CD14-positive monocyte (primary cell): ENCODE data around the gene BICD1. TPM values are rescaled to one million over a fixed set of nuclear protein-coding genes. Genes with fewer than 3 reads are reported as not detected.

Experiments used
- DNase-seq, 3 donors: peaks; one replicate each; pipeline ENCODE4 v3.0.0-alpha.2; 2011 to 2022
- H2AFZ ChIP-seq: 2 replicates; pipeline ENCODE4 v1.6.0; 2012; ENCODE audit warnings: mild to moderate bottlenecking, low read depth, low read length, inconsistent platforms; ENCODE audit not compliant: insufficient read depth, poor library complexity, severe bottlenecking
- H3K27ac ChIP-seq, 2 donors: 1 replicate in 1 of 2; 2 replicates in 1 of 2; pipeline ENCODE4 v1.5.1; 2012 to 2013; ENCODE audit warnings: low read length in 2 of 2, control low read depth in 1 of 2, inconsistent platforms in 1 of 2, low read depth in 1 of 2, mild to moderate bottlenecking in 1 of 2
- H3K27me3 ChIP-seq, 2 donors: one replicate each; pipeline versions ENCODE4 v1.6.0 to v1.6.1; 2011 to 2013; ENCODE audit warnings: low read length in 2 of 2; ENCODE audit not compliant: control insufficient read depth in 2 of 2, insufficient read depth in 2 of 2
- H3K36me3 ChIP-seq, 2 donors: replicated peaks in 1 of 2; 1 replicate in 1 of 2; 2 replicates in 1 of 2; pipeline versions ENCODE4 v1.5.1 to v1.6.1; 2012 to 2013; ENCODE audit warnings: low read length in 2 of 2, control low read depth in 1 of 2, inconsistent platforms in 1 of 2, mild to moderate bottlenecking in 1 of 2; ENCODE audit not compliant: insufficient read depth in 2 of 2, control insufficient read depth in 1 of 2
- H3K4me1 ChIP-seq, 2 donors: 1 replicate in 1 of 2; 2 replicates in 1 of 2; pipeline versions ENCODE4 v1.5.1 to v1.6.1; 2012 to 2013; ENCODE audit warnings: low read length in 2 of 2, control low read depth in 1 of 2, inconsistent platforms in 1 of 2, mild to moderate bottlenecking in 1 of 2, moderate library complexity in 1 of 2; ENCODE audit not compliant: insufficient read depth in 2 of 2, control insufficient read depth in 1 of 2
- H3K4me2 ChIP-seq: replicated peaks from 2 replicates; pipeline ENCODE3; 2012; ENCODE audit warnings: low read length, moderate library complexity, mild to moderate bottlenecking; ENCODE audit not compliant: poor library complexity, severe bottlenecking; ENCODE audit errors: extremely low read depth
- H3K4me3 ChIP-seq, 3 experiments: fragments of 200-600 bp in 1 of 3; sonication (generic) in 1 of 3; replicated peaks in 1 of 3; 1 replicate in 2 of 3; 2 replicates in 1 of 3; pipeline ENCODE4 v1.5.1; 2011 to 2013; ENCODE audit warnings: low read length in 3 of 3, mild to moderate bottlenecking in 3 of 3, control low read depth in 2 of 3, low read depth in 2 of 3, inconsistent platforms in 1 of 3, moderate library complexity in 1 of 3
- H3K79me2 ChIP-seq: 2 replicates; pipeline ENCODE4 v1.6.0; 2012; ENCODE audit warnings: mild to moderate bottlenecking, control low read depth, inconsistent platforms, low read length, moderate library complexity; ENCODE audit not compliant: insufficient read depth
- H3K9ac ChIP-seq: 2 replicates; pipeline ENCODE4 v1.6.0; 2017; ENCODE audit warnings: low read length, mild to moderate bottlenecking; ENCODE audit not compliant: insufficient read depth, poor library complexity, severe bottlenecking
- H3K9me3 ChIP-seq, 2 donors: replicated peaks in 1 of 2; 1 replicate in 1 of 2; 2 replicates in 1 of 2; pipeline versions ENCODE4 v1.5.1 to v1.6.1; 2012 to 2013; ENCODE audit warnings: low read length in 2 of 2, control low read depth in 1 of 2; ENCODE audit not compliant: control insufficient read depth in 1 of 2, insufficient read depth in 1 of 2
- H4K20me1 ChIP-seq: 2 replicates; pipeline ENCODE4 v1.6.0; 2012; ENCODE audit warnings: mild to moderate bottlenecking, low read length, control low read depth, moderate library complexity; ENCODE audit not compliant: insufficient read depth
- H3K27ac Mint-ChIP-seq, 7 donors: one replicate each; pipeline ENCODE4 v1.8.0; 2020; ENCODE audit warnings: mild to moderate bottlenecking in 7 of 7, mixed read lengths in 7 of 7, moderate library complexity in 6 of 7, inconsistent platforms in 2 of 7
- H3K27me3 Mint-ChIP-seq, 3 donors: one replicate each; pipeline ENCODE4 v1.8.0; 2021 to 2022; ENCODE audit warnings: low read depth in 3 of 3, mild to moderate bottlenecking in 3 of 3, mixed read lengths in 3 of 3, moderate library complexity in 3 of 3, inconsistent platforms in 1 of 3
- H3K36me3 Mint-ChIP-seq, 2 donors: one replicate each; pipeline ENCODE4 v1.8.0; 2020; ENCODE audit warnings: mixed read lengths in 2 of 2, inconsistent platforms in 1 of 2, mild to moderate bottlenecking in 1 of 2
- H3K4me1 Mint-ChIP-seq: one replicate; pipeline ENCODE4 v1.8.0; 2020; ENCODE audit warnings: mild to moderate bottlenecking, mixed read lengths
- H3K4me3 Mint-ChIP-seq, 2 donors: one replicate each; pipeline ENCODE4 v1.8.0; 2020; ENCODE audit warnings: mild to moderate bottlenecking in 2 of 2, mixed read lengths in 2 of 2, moderate library complexity in 1 of 2
- H3K9me3 Mint-ChIP-seq, 7 donors: one replicate each; pipeline ENCODE4 v1.8.0; 2020 to 2022; ENCODE audit warnings: mixed read lengths in 7 of 7, mild to moderate bottlenecking in 6 of 7, moderate library complexity in 6 of 7, inconsistent platforms in 2 of 7
- CTCF ChIP-seq: fragments of 200-600 bp; IDR thresholded peaks from one replicate; pipeline ENCODE4 v1.8.0; 2022; ENCODE audit warnings: antibody characterized with exemption, mild to moderate bottlenecking
- WGBS: methylation state at CpG from one replicate; pipeline ENCODE4 v1.1.5; 2013; ENCODE audit warnings: missing lambda C conversion rate; ENCODE audit not compliant: insufficient coverage; 5-methylcytosine and 5-hydroxymethylcytosine counted together
- intact Hi-C, 2 donors: fragments of 100-400 bp; cut with micrococcal nuclease; formaldehyde crosslinking; loops; one replicate each; pipeline versions ENCODE4 v1.15.0 to v1.15.1; 2023
- polyA plus RNA-seq, 3 donors: library from polyadenylated mRNA; depleted of rRNA in 1 of 3; unstranded in 2 of 3; stranded (reverse) in 1 of 3; fragments of 300-500 nt in 2 of 3; fragments of >200 nt in 1 of 3; fragmentation: Illumina TruSeq in 2 of 3; gene quantifications; 1 replicate in 2 of 3; 2 replicates in 1 of 3; pipeline ENCODE4 v1.2.3, GENCODE V29; 2012 to 2021

The BICD1 gene
- polyA plus RNA-seq, 3 donors = 0.55 to 2.1 (median 1.6) TPM

- Mint-ChIP-seq H3K27ac (peak overlapping the region in 1 of 7 donors; percentile 59), H3K4me3 (no peak overlapping the region), H3K9me3 (peaks cover 0 to 2% (median 0%) of the 10 kb centered on the region in 7 donors), H3K27me3 (no peaks in the 10 kb centered on the region), H3K4me1 (peaks cover 2% of the 10 kb centered on the region), H3K36me3 (peaks cover 0 to 3% of the 10 kb centered on the region in 2 donors)
- H4K20me1 ChIP-seq = no peaks in the 10 kb centered on the region
- no peak for DNase-seq
- no CpG with 5 or more reads among the region's 3 CpGs for WGBS
- H2AFZ ChIP-seq = no peak overlapping the region
- H3K36me3 ChIP-seq = no peaks in the 10 kb centered on the region
- no peak for TF ChIP-seq CTCF
- no peaks in the 10 kb centered on the region for H3K27me3 ChIP-seq
- H3K4me1 ChIP-seq = no peaks in the 10 kb centered on the region
- H3K4me3 ChIP-seq = no peak overlapping the region
- no peak overlapping the region for H3K4me2 ChIP-seq
- no peaks in the 10 kb centered on the region for H3K9me3 ChIP-seq
- H3K79me2 ChIP-seq = no peaks in the 10 kb centered on the region
- H3K27ac ChIP-seq = no peak overlapping the region
- intact Hi-C loops = no loop called here
- no peak overlapping the region for H3K9ac ChIP-seq
Observed at GRCh38 chr12:32205731-32206130, 99.1 kb downstream of the BICD1 start.

- Mint-ChIP-seq H3K27me3 (no peaks in the 10 kb centered on the region), H3K27ac (no peak overlapping the region), H3K36me3 (peaks cover 0 to 3% of the 10 kb centered on the region in 2 donors), H3K4me1 (peaks cover 13% of the 10 kb centered on the region), H3K9me3 (peaks cover 0 to 2% (median 0%) of the 10 kb centered on the region in 7 donors), H3K4me3 (no peak overlapping the region)
- no CpG with 5 or more reads among the region's 2 CpGs for WGBS
- H4K20me1 ChIP-seq = no peaks in the 10 kb centered on the region
- H3K4me1 ChIP-seq = peaks cover 5 to 6% of the 10 kb centered on the region in 2 donors
- TF ChIP-seq CTCF = no peak
- DNase-seq = no peak
- H3K79me2 ChIP-seq = no peaks in the 10 kb centered on the region
- no peak overlapping the region for H3K27ac ChIP-seq
- H3K36me3 ChIP-seq = no peaks in the 10 kb centered on the region
- H3K4me2 ChIP-seq = no peak overlapping the region
- intact Hi-C loops = no loop called here
- H3K9me3 ChIP-seq = no peaks in the 10 kb centered on the region
- H3K27me3 ChIP-seq = no peaks in the 10 kb centered on the region
- H3K9ac ChIP-seq = no peak overlapping the region
- H3K4me3 ChIP-seq = no peak overlapping the region
- no peak overlapping the region for H2AFZ ChIP-seq
Observed at GRCh38 chr12:32208355-32208754, 101.7 kb downstream of the BICD1 start.
